Stomach (tissue), 9 donors: ENCODE measurements around the gene NOP10. TPM values are rescaled to one million over a fixed set of nuclear protein-coding genes. Genes with fewer than 3 reads are reported as not detected.
"Not testable (repeated sequence)": the region's sequence is repeated elsewhere in the genome, so short reads cannot be mapped to it uniquely, and the experiment has no call there.

Experiments
- DNase-seq, 2 donors: peaks; one replicate each; pipeline versions ENCODE4 v3.0.0 to v3.0.0-alpha.2; 2013 to 2019
- H3K27ac ChIP-seq, 5 donors: fragments of 200-600 bp in 4 of 5; sonication (generic) in 4 of 5; one replicate each; pipeline ENCODE4 v1.5.1; 2013 to 2019; ENCODE audit warnings: mild to moderate bottlenecking in 1 of 5, moderate library complexity in 1 of 5
- H3K27me3 ChIP-seq, 3 donors: fragments of 200-600 bp; sonication (generic); one replicate each; pipeline ENCODE4 v1.5.1; 2017 to 2019; ENCODE audit warnings: mixed run types in 1 of 3
- H3K36me3 ChIP-seq, 4 donors: fragments of 200-600 bp; sonication (generic); 1 replicate in 3 of 4; 2 replicates in 1 of 4; pipeline ENCODE4 v1.5.1; 2016 to 2019
- H3K4me1 ChIP-seq, 4 donors: fragments of 200-600 bp; sonication (generic); one replicate each; pipeline ENCODE4 v1.5.1; 2016 to 2019
- H3K4me3 ChIP-seq, 4 donors: fragments of 200-600 bp; sonication (generic) in 3 of 4; one replicate each; pipeline ENCODE4 v1.5.1; 2016 to 2019; ENCODE audit warnings: mild to moderate bottlenecking in 1 of 4
- H3K9me3 ChIP-seq, 4 donors: fragments of 200-600 bp; sonication (generic); one replicate each; pipeline ENCODE4 v1.5.1; 2016 to 2019
- CTCF ChIP-seq, 7 experiments: fragments of 450-650 bp in 4 of 7; fragments of 200-600 bp in 3 of 7; sonication (generic) in 3 of 7; IDR thresholded peaks; one replicate each; pipeline ENCODE4 v1.5.1; 2016 to 2019; ENCODE audit warnings: antibody characterized with exemption in 7 of 7, control low read depth in 2 of 7, mild to moderate bottlenecking in 1 of 7
- EP300 ChIP-seq: sonication (generic); formaldehyde crosslinking; IDR thresholded peaks from one replicate; pipeline ENCODE4 v1.6.1; 2017; ENCODE audit warnings: antibody characterized with exemption
- POLR2A ChIP-seq, 4 donors: fragments of 450-650 bp; IDR thresholded peaks; one replicate each; pipeline ENCODE4 v1.6.1; 2016; ENCODE audit warnings: antibody characterized with exemption in 4 of 4, control low read depth in 2 of 4, mild to moderate bottlenecking in 1 of 4, moderate library complexity in 1 of 4
- POLR2AphosphoS5 ChIP-seq, 3 donors: sonication (generic); formaldehyde crosslinking; IDR thresholded peaks; one replicate each; pipeline ENCODE4 v1.6.1; 2016; ENCODE audit warnings: antibody characterized with exemption in 3 of 3
- WGBS, 5 donors: extraction: QIAGEN DNeasy Blood & Tissue Kit in 3 of 5; methylation state at CpG; one replicate each; pipeline versions ENCODE4 v1.1.5 to v1.1.7; 2013 to 2018; 5-methylcytosine and 5-hydroxymethylcytosine counted together
- intact Hi-C: fragments of 100-400 bp; cut with DNase I; formaldehyde crosslinking; loops from one replicate; pipeline ENCODE4 v1.15.1; 2023; ENCODE audit warnings: low total_unique reads
- polyA plus RNA-seq, 3 donors: library from polyadenylated mRNA; stranded (reverse); fragments of 200-250 nt; gene quantifications; one replicate each; pipeline ENCODE4 v1.2.3, GENCODE V29; 2013
- total RNA-seq, 5 donors: library from RNA; depleted of rRNA; stranded (reverse); fragments of >200 nt; gene quantifications; one replicate each; pipeline versions ENCODE4 v1.1.0 to v1.2.3, GENCODE V29; 2014 to 2016
- donor health status: healthy with polysubstance abuse.
- donor health status: Bipolar disorder and iron deficiency.
- donor health status: healthy.

The NOP10 gene
- total and polyA plus RNA-seq, 8 donors: 2.9 to 388 (median 196) TPM

- intact Hi-C loops: loop anchor here (10.0 kb wide), 1 partner anchor 236 kb away; the partner anchor contains the start of gene GOLGA8B
- DNase-seq: no peak
- no peak overlapping the region for H3K4me3 ChIP-seq
- H3K27me3 ChIP-seq: no peaks in the 10 kb centered on the region
- no peak overlapping the region for H3K27ac ChIP-seq
- 32 to 60% (median 48%) methylated on average over 1 of the region's 1 CpG for WGBS, 5 donors
- no peaks in the 10 kb centered on the region for H3K9me3 ChIP-seq
- no peaks in the 10 kb centered on the region for H3K4me1 ChIP-seq
- no peak for TF ChIP-seq EP300
- TF ChIP-seq POLR2AphosphoS5 (IDR thresholded peaks at IDR 0.05): no peak
- TF ChIP-seq POLR2A (IDR thresholded peaks at IDR 0.05): no peak
- TF ChIP-seq CTCF (IDR thresholded peaks at IDR 0.05): no peak
- H3K36me3 ChIP-seq: peaks cover 0 to 7% (median 2%) of the 10 kb centered on the region in 4 donors
These were observed 5.9 kb upstream of the NOP10 start for GRCh38 chr15:34348735-34349300.

- WGBS, 5 donors: 77 to 86% (median 85%) methylated on average over 13 of the region's 13 CpGs
- no peak overlapping the region for H3K4me3 ChIP-seq
- no peak for TF ChIP-seq EP300
- no peak for TF ChIP-seq POLR2AphosphoS5 (IDR thresholded peaks at IDR 0.05)
- no peak overlapping the region for H3K27ac ChIP-seq
- H3K4me1 ChIP-seq: no peaks in the 10 kb centered on the region
- no peak for DNase-seq
- intact Hi-C loops: loop anchor here (10.0 kb wide), 1 partner anchor 237 kb away; the partner anchor contains the start of gene GOLGA8B
- peaks cover 0 to under 1% (median 0%) of the 10 kb centered on the region in 4 donors for H3K36me3 ChIP-seq
- H3K27me3 ChIP-seq: no peaks in the 10 kb centered on the region
- no peaks in the 10 kb centered on the region for H3K9me3 ChIP-seq
These were observed 5.2 kb upstream of the NOP10 start for GRCh38 chr15:34347951-34348638.

- 28 to 43% (median 34%) methylated on average over 26 of the region's 26 CpGs for WGBS, 5 donors
- Histone ChIP-seq H3K4me3 (peak overlapping the region; percentile 60 to 66 (median 64)), H3K27ac (peak overlapping the region; percentile 77 to 95 (median 90)), H3K36me3 (peaks cover 0 to 21% (median 19%) of the 10 kb centered on the region in 4 donors), H3K4me1 (peaks cover 15 to 40% (median 30%) of the 10 kb centered on the region in 4 donors)
- DNase-seq, H3K27me3 ChIP-seq, H3K9me3 ChIP-seq: not testable (repeated sequence)
- intact Hi-C loops: loop anchor here (10.0 kb wide), 1 partner anchor 243 kb away; the partner anchor contains the start of gene GOLGA8B
These were observed 661 bp downstream of the NOP10 start for GRCh38 chr15:34342213-34342736.

GRCh38 chr15:34341381-34342212 lies 1.3 kb downstream of the NOP10 start:
- TF ChIP-seq POLR2AphosphoS5 (IDR thresholded peaks at IDR 0.05) (no peak), CTCF (IDR thresholded peaks at IDR 0.05) (no peak), EP300 (no peak), POLR2A (IDR thresholded peaks at IDR 0.05) (no peak)
- H3K4me3 ChIP-seq: peak overlapping the region; percentile 60 to 66 (median 64)
- peak overlapping the region in 2 of 5 donors; percentile 82 to 93 for H3K27ac ChIP-seq
- H3K4me1 ChIP-seq: peaks cover 15 to 47% (median 36%) of the 10 kb centered on the region in 4 donors
- DNase-seq: no peak
- 93 to 95% (median 94%) methylated on average over 15 of the region's 15 CpGs for WGBS, 5 donors
- H3K36me3 ChIP-seq: peaks cover 0 to 21% (median 19%) of the 10 kb centered on the region in 4 donors
- intact Hi-C loops: loop anchor here (10.0 kb wide), 1 partner anchor 243 kb away; the partner anchor contains the start of gene GOLGA8B
- no peaks in the 10 kb centered on the region for H3K9me3 ChIP-seq
- H3K27me3 ChIP-seq: no peaks in the 10 kb centered on the region

GRCh38 chr15:34339946-34340345 lies 3.0 kb downstream of the NOP10 start:
- TF ChIP-seq POLR2A (IDR thresholded peaks at IDR 0.05) (no peak), EP300 (no peak), POLR2AphosphoS5 (IDR thresholded peaks at IDR 0.05) (no peak), CTCF (IDR thresholded peaks at IDR 0.05) (no peak)
- DNase-seq: no peak
- intact Hi-C loops: loop anchor here (10.0 kb wide), 1 partner anchor 245 kb away; the partner anchor contains the start of gene GOLGA8B

More at GRCh38 chr15:34339946-34340345, 3.0 kb downstream of the NOP10 start:
- no peak overlapping the region for H3K27ac ChIP-seq
- 89 to 97% (median 95%) methylated on average over 3 of the region's 3 CpGs for whole genome bisulfite sequencing, 5 donors
- peaks cover 0 to 21% (median 19%) of the 10 kb centered on the region in 4 donors for H3K36me3 ChIP-seq
- no peak overlapping the region for H3K4me3 ChIP-seq
- H3K9me3 ChIP-seq: no peaks in the 10 kb centered on the region
- H3K4me1 ChIP-seq: peaks cover 24 to 63% (median 50%) of the 10 kb centered on the region in 4 donors
- H3K27me3 ChIP-seq: no peaks in the 10 kb centered on the region
